Esophagus muscularis mucosa (tissue), 4 donors: Measurements from ENCODE around the gene MINAR1. TPM values are rescaled to one million over a fixed set of nuclear protein-coding genes. Genes with fewer than 3 reads are reported as not detected.

Experiments used
- DNase-seq: peaks from one replicate; pipeline ENCODE4 v3.0.0-alpha.2; 2017; ENCODE audit errors: extremely low spot score
- H3K27ac ChIP-seq, 4 donors: fragments of 200-600 bp; sonication (generic); replicated peaks in 1 of 4; 1 replicate in 3 of 4; 2 replicates in 1 of 4; pipeline ENCODE4 v1.5.1; 2016 to 2019; ENCODE audit warnings: mild to moderate bottlenecking in 1 of 4
- H3K27me3 ChIP-seq, 4 donors: fragments of 200-600 bp; sonication (generic); one replicate each; pipeline versions ENCODE4 v1.5.1 to v1.6.0; 2016 to 2019
- H3K36me3 ChIP-seq, 4 donors: fragments of 200-600 bp; sonication (generic); one replicate each; pipeline ENCODE4 v1.5.1; 2016 to 2019
- H3K4me1 ChIP-seq, 4 donors: fragments of 200-600 bp; sonication (generic); one replicate each; pipeline ENCODE4 v1.5.1; 2016 to 2019
- H3K4me3 ChIP-seq, 4 donors: fragments of 200-600 bp; sonication (generic); 1 replicate in 2 of 4; 2 replicates in 2 of 4; pipeline ENCODE4 v1.5.1; 2016 to 2019; ENCODE audit warnings: mild to moderate bottlenecking in 4 of 4, moderate library complexity in 1 of 4
- H3K9me3 ChIP-seq, 4 donors: fragments of 200-600 bp; sonication (generic); 1 replicate in 3 of 4; 2 replicates in 1 of 4; pipeline ENCODE4 v1.5.1; 2016 to 2019
- CTCF ChIP-seq, 3 experiments: fragments of 200-600 bp in 2 of 3; fragments of 450-650 bp in 1 of 3; sonication (generic) in 2 of 3; IDR thresholded peaks; one replicate each; pipeline ENCODE4 v1.5.1; 2017 to 2019; ENCODE audit warnings: antibody characterized with exemption in 3 of 3, mild to moderate bottlenecking in 2 of 3, moderate library complexity in 1 of 3
- EP300 ChIP-seq: sonication (generic); formaldehyde crosslinking; IDR thresholded peaks from one replicate; pipeline ENCODE4 v1.6.1; 2017; ENCODE audit warnings: antibody characterized with exemption
- POLR2A ChIP-seq: fragments of 450-650 bp; IDR thresholded peaks from one replicate; pipeline ENCODE4 v1.6.1; 2017; ENCODE audit warnings: antibody characterized with exemption, moderate library complexity, mild to moderate bottlenecking, low read depth
- POLR2AphosphoS5 ChIP-seq, 2 donors: sonication (generic); formaldehyde crosslinking; IDR thresholded peaks; one replicate each; pipeline ENCODE4 v1.6.1; 2017; ENCODE audit warnings: antibody characterized with exemption in 2 of 2
- WGBS: methylation state at CpG from one replicate; pipeline ENCODE4 v1.1.5; 2018; 5-methylcytosine and 5-hydroxymethylcytosine counted together
- intact Hi-C: fragments of 100-400 bp; cut with DNase I; formaldehyde crosslinking; loops from one replicate; pipeline ENCODE4 v1.15.1; 2023
- total RNA-seq, 4 donors: library from RNA; depleted of rRNA; stranded (reverse); fragments of >200 nt; gene quantifications; one replicate each; pipeline versions ENCODE4 v1.1.0 to v1.2.1, GENCODE V29; 2016

The MINAR1 gene
- total RNA-seq, 4 donors from 2014 or later = 0.13 to 0.75 (median 0.46) TPM

GRCh38 chr15:79474252-79474651 is 42.1 kb downstream of the MINAR1 start:
- WGBS = 24% methylated on average over 1 of the region's 1 CpG

GRCh38 chr15:79475306-79475705 is 43.2 kb downstream of the MINAR1 start:
- no peaks in the 10 kb centered on the region for H3K4me1 ChIP-seq
- no peak overlapping the region for H3K4me3 ChIP-seq
- H3K36me3 ChIP-seq = no peaks in the 10 kb centered on the region
- H3K9me3 ChIP-seq = no peaks in the 10 kb centered on the region
- no peak for DNase-seq
- TF ChIP-seq POLR2A (no peak), POLR2AphosphoS5 (IDR thresholded peaks at IDR 0.05) (no peak), CTCF (IDR thresholded peaks at IDR 0.05) (no peak), EP300 (no peak)
- H3K27me3 ChIP-seq = no peaks in the 10 kb centered on the region
- intact Hi-C loops = no loop called here
- WGBS = 79% methylated on average over 3 of the region's 3 CpGs
- no peak overlapping the region for H3K27ac ChIP-seq

More at GRCh38 chr15:79474252-79474651, 42.1 kb downstream of the MINAR1 start:
- TF ChIP-seq POLR2AphosphoS5 (IDR thresholded peaks at IDR 0.05) (no peak), EP300 (no peak), POLR2A (no peak), CTCF (IDR thresholded peaks at IDR 0.05) (no peak)
- intact Hi-C loops = no loop called here
- Histone ChIP-seq H3K36me3 (no peaks in the 10 kb centered on the region), H3K4me3 (no peak overlapping the region), H3K27ac (no peak overlapping the region), H3K9me3 (no peaks in the 10 kb centered on the region), H3K4me1 (no peaks in the 10 kb centered on the region), H3K27me3 (no peaks in the 10 kb centered on the region)
- no peak for DNase-seq

GRCh38 chr15:79478108-79478507 is 46.0 kb downstream of the MINAR1 start:
- H3K36me3 ChIP-seq = no peaks in the 10 kb centered on the region
- no peak overlapping the region for H3K4me3 ChIP-seq
- intact Hi-C loops = no loop called here
- 93% methylated on average over 7 of the region's 7 CpGs for WGBS
- DNase-seq = peak; percentile 74
- TF ChIP-seq POLR2A (no peak), EP300 (no peak), POLR2AphosphoS5 (IDR thresholded peaks at IDR 0.05) (no peak), CTCF (IDR thresholded peaks at IDR 0.05) (no peak)
- no peak overlapping the region for H3K27ac ChIP-seq
- no peaks in the 10 kb centered on the region for H3K27me3 ChIP-seq
- no peaks in the 10 kb centered on the region for H3K4me1 ChIP-seq
- no peaks in the 10 kb centered on the region for H3K9me3 ChIP-seq

- Histone ChIP-seq H3K27ac (no peak overlapping the region), H3K27me3 (no peaks in the 10 kb centered on the region), H3K36me3 (no peaks in the 10 kb centered on the region), H3K9me3 (no peaks in the 10 kb centered on the region), H3K4me1 (no peaks in the 10 kb centered on the region), H3K4me3 (no peak overlapping the region)
- peak; percentile 90 for DNase-seq
- WGBS = 84% methylated on average over 2 of the region's 2 CpGs
- intact Hi-C loops = no loop called here
- TF ChIP-seq CTCF (IDR thresholded peaks at IDR 0.05) (no peak), EP300 (no peak), POLR2A (no peak), POLR2AphosphoS5 (IDR thresholded peaks at IDR 0.05) (no peak)
These were observed 47.5 kb downstream of the MINAR1 start for GRCh38 chr15:79479616-79480015.

- Histone ChIP-seq H3K36me3 (no peaks in the 10 kb centered on the region), H3K9me3 (no peaks in the 10 kb centered on the region), H3K4me3 (no peak overlapping the region), H3K4me1 (no peaks in the 10 kb centered on the region), H3K27ac (no peak overlapping the region), H3K27me3 (no peaks in the 10 kb centered on the region)
- intact Hi-C loops = no loop called here
- peak; percentile 39 for DNase-seq
- 87% methylated on average over 7 of the region's 7 CpGs for WGBS
- TF ChIP-seq POLR2A = no peak
- no peak for TF ChIP-seq POLR2AphosphoS5 (IDR thresholded peaks at IDR 0.05)
- TF ChIP-seq EP300 = no peak
- TF ChIP-seq CTCF (IDR thresholded peaks at IDR 0.05) = no peak
These were observed 49.7 kb downstream of the MINAR1 start for GRCh38 chr15:79481793-79482192.
